IMR-90 (cell line): Measurements from ENCODE around the gene FBXW8. TPM values are rescaled to one million over a fixed set of nuclear protein-coding genes. Genes with fewer than 3 reads are reported as not detected.

Experiments
- ATAC-seq: fragments of 200-7000 bp; cut with Tn5 transposase; 2 replicates; pipeline ENCODE4 v1.9.1; 2020; ENCODE audit warnings: low read depth, mild to moderate bottlenecking, moderate library complexity
- BruUV-seq: library from RNA; stranded (reverse); fragments of 400-500 nt; replicated peaks from 2 replicates; lab custom pipeline; 2021; lab: Mats Ljungman, UMichigan
- CTCF ChIA-PET: fragments of 300-600 bp; formaldehyde crosslinking; extraction: SDS; loops from one replicate; lab custom pipeline; 2021; ENCODE audit warnings: antibody characterized with exemption; lab: Yijun Ruan, JAX
- POLR2A ChIA-PET: fragments of 300-600 bp; sonication (Branson Sonifier 250); formaldehyde crosslinking; loops from one replicate; lab custom pipeline; 2022; ENCODE audit warnings: antibody characterized with exemption; ENCODE audit not compliant: unreplicated experiment; lab: Charles Lee
- DNase-seq: peaks from one replicate; pipeline ENCODE4 v3.0.0; 2013
- H2AFZ ChIP-seq: replicated peaks from 2 replicates; pipeline ENCODE3; 2013; ENCODE audit warnings: low read length, mild to moderate bottlenecking; ENCODE audit not compliant: poor library complexity
- H2AK5ac ChIP-seq: 2 replicates; pipeline ENCODE4 v1.6.1; 2013; ENCODE audit warnings: low read depth, low read length, inconsistent platforms
- H2AK9ac ChIP-seq: replicated peaks from 2 replicates; pipeline ENCODE3; 2013; ENCODE audit warnings: mild to moderate bottlenecking, low read depth, low read length, moderate library complexity; ENCODE audit not compliant: poor library complexity
- H2BK120ac ChIP-seq: 2 replicates; pipeline ENCODE4 v1.6.1; 2013; ENCODE audit warnings: low read depth, low read length, inconsistent platforms
- H2BK15ac ChIP-seq: 3 replicates; pipeline ENCODE4 v1.6.1; 2013; ENCODE audit warnings: low read depth, low read length, inconsistent platforms
- H2BK20ac ChIP-seq: 2 replicates; pipeline ENCODE4 v1.6.1; 2013; ENCODE audit warnings: low read depth, mild to moderate bottlenecking, inconsistent platforms, low read length, moderate library complexity
- H2BK5ac ChIP-seq: 2 replicates; pipeline ENCODE4 v1.6.1; 2013; ENCODE audit warnings: mild to moderate bottlenecking, low read depth, low read length, inconsistent platforms; ENCODE audit not compliant: poor library complexity, severe bottlenecking
- H3K14ac ChIP-seq: replicated peaks from 2 replicates; pipeline ENCODE4 v1.6.1; 2013; ENCODE audit warnings: low read depth, low read length, inconsistent platforms
- H3K18ac ChIP-seq: 2 replicates; pipeline ENCODE4 v1.6.1; 2013; ENCODE audit warnings: low read depth, low read length, control low read depth
- H3K23ac ChIP-seq: 2 replicates; pipeline ENCODE4 v1.6.1; 2013; ENCODE audit warnings: low read depth, low read length, inconsistent platforms
- H3K27ac ChIP-seq: 2 replicates; pipeline ENCODE4 v1.5.1; 2013; ENCODE audit warnings: mild to moderate bottlenecking, control low read depth, low read length; ENCODE audit not compliant: insufficient read depth
- H3K27me3 ChIP-seq: 2 replicates; pipeline ENCODE4 v1.6.1; 2013; ENCODE audit warnings: low read length; ENCODE audit not compliant: control insufficient read depth, insufficient read depth
- H3K36me3 ChIP-seq: 2 replicates; pipeline ENCODE4 v1.6.1; 2013; ENCODE audit warnings: low read length, mixed read lengths; ENCODE audit not compliant: control insufficient read depth, insufficient read depth
- H3K4ac ChIP-seq: 2 replicates; pipeline ENCODE4 v1.6.1; 2013; ENCODE audit warnings: low read depth, low read length, inconsistent platforms
- H3K4me1 ChIP-seq: 2 replicates; pipeline ENCODE4 v1.6.1; 2013; ENCODE audit warnings: low read length, mixed read lengths; ENCODE audit not compliant: control insufficient read depth, insufficient read depth
- H3K4me2 ChIP-seq: 2 replicates; pipeline ENCODE4 v1.6.1; 2013; ENCODE audit warnings: low read depth, mild to moderate bottlenecking, control low read depth, low read length, moderate library complexity
- H3K4me3 ChIP-seq: 2 replicates; pipeline ENCODE4 v1.5.1; 2013; ENCODE audit warnings: low read depth, mild to moderate bottlenecking, control low read depth, low read length, moderate library complexity; ENCODE audit not compliant: insufficient read depth
- H3K56ac ChIP-seq: 2 replicates; pipeline ENCODE4 v1.6.1; 2013; ENCODE audit warnings: low read length, inconsistent platforms; ENCODE audit not compliant: insufficient read depth; ENCODE audit errors: extremely low read depth
- H3K79me1 ChIP-seq, 2 experiments: 2 replicates each; pipeline ENCODE4 v1.6.1; 2013; ENCODE audit warnings: low read length in 2 of 2, inconsistent platforms in 1 of 2, low read depth in 1 of 2
- H3K9ac ChIP-seq: 2 replicates; pipeline ENCODE4 v1.6.1; 2013; ENCODE audit warnings: low read depth, low read length, control low read depth
- H3K9me1 ChIP-seq: 2 replicates; pipeline ENCODE4 v1.6.1; 2013; ENCODE audit warnings: low read length, inconsistent platforms; ENCODE audit not compliant: insufficient read depth
- H3K9me3 ChIP-seq: 2 replicates; pipeline ENCODE4 v1.6.1; 2013; ENCODE audit warnings: low read length; ENCODE audit not compliant: control insufficient read depth, insufficient read depth
- H4K20me1 ChIP-seq: 2 replicates; pipeline ENCODE4 v1.6.1; 2013; ENCODE audit warnings: low read length, inconsistent platforms; ENCODE audit not compliant: insufficient read depth
- H4K5ac ChIP-seq: 2 replicates; pipeline ENCODE4 v1.6.1; 2013; ENCODE audit warnings: mild to moderate bottlenecking, low read depth, low read length, control low read depth
- H4K8ac ChIP-seq, 2 experiments: 2 replicates each; pipeline ENCODE4 v1.6.1; 2013; ENCODE audit warnings: low read depth in 2 of 2, low read length in 2 of 2, control low read depth in 1 of 2, inconsistent platforms in 1 of 2
- H4K91ac ChIP-seq: 2 replicates; pipeline ENCODE4 v1.6.1; 2013; ENCODE audit warnings: low read depth, low read length, inconsistent platforms; ENCODE audit not compliant: insufficient read depth
- MXI1 ChIP-seq: IDR thresholded peaks from 2 replicates; pipeline ENCODE4 v1.6.1; 2012; ENCODE audit warnings: low read depth, mild to moderate bottlenecking, low read length, moderate library complexity, borderline replicate concordance
- RCOR1 ChIP-seq: IDR thresholded peaks from 2 replicates; pipeline ENCODE4 v1.6.1; 2012; ENCODE audit warnings: mild to moderate bottlenecking, low read length, improper control_type of control experiment; ENCODE audit not compliant: insufficient replicate concordance
- WGBS, 2 experiments: methylation state at CpG; one replicate each; pipeline versions ENCODE4 v1.1.5 to v1.1.7; 2013; ENCODE audit warnings: missing lambda C conversion rate in 2 of 2; ENCODE audit not compliant: insufficient read length in 1 of 2; ENCODE audit errors: extremely low coverage in 2 of 2; 5-methylcytosine and 5-hydroxymethylcytosine counted together
- dilution Hi-C: fragments of 300-500 bp; cut with HindIII; formaldehyde crosslinking; loops from one replicate; pipeline ENCODE4 v1.14.3; 2018; ENCODE audit warnings: low sequenced_read_pairs; ENCODE audit not compliant: unreplicated experiment
- in situ Hi-C: fragments of 300-500 bp; cut with MboI; formaldehyde crosslinking; loops from 3 replicates; pipeline ENCODE4 v1.14.3; 2019; ENCODE audit warnings: low sequenced_read_pairs, inconsistent platforms, mixed read lengths
- intact Hi-C: fragments of 100-400 bp; cut with micrococcal nuclease; formaldehyde crosslinking; loops from 2 replicates; pipeline ENCODE4 v1.10.0; 2022
- polyA plus RNA-seq, 3 experiments: library from polyadenylated mRNA; depleted of rRNA; stranded (reverse); fragments of >200 nt; gene quantifications; 2 replicates each; pipeline ENCODE4 v1.2.3, GENCODE V29; 2012; ENCODE audit warnings: low replicate concordance in 1 of 3
- total RNA-seq: library from RNA; depleted of rRNA; stranded (reverse); fragments of >200 nt; gene quantifications from 2 replicates; pipeline ENCODE4 v1.2.3, GENCODE V29; 2012

The FBXW8 gene
- total and polyA plus RNA-seq, 2 of the 4 experiments (the other 2 are of a cell fraction), result 20.3 to 25.8 TPM

DNA sequence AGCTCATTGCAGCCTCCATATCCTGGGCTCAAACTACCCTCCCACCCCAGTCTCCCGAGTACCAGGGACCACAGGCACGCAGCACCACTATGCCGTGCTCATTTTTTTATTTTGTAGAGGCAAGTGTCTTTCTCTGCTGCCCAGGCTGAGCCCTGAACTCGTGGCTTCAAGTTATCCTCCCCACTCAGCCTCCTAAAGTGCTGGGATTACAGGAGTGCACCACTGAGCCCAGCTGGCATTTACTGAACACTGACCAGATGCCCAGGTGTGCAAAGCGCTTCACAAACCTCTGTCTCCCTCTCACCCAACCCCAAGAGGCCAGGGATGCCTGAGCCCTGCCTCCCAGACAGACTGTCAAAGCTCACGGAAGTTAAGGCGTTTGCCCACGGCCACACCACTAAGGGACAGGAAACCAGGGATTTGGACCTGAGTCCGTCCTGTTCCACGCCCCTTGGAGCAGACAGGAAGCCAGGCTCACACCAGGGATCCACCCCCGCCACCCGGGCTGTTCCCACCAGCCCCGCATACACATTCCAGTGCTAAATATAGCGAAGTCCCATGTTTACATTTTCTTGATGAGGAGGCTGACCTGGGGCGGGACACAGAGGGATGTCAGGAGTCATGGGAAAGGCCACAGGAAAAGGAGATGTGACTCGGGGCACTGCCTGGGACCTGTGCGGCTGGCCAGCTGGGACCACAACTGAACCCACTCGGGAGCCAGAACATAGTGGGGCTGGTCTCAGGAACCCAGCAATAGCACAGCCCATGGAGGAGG is 137.2 kb downstream of the FBXW8 start:
- intact Hi-C loops (no loop called here), in situ Hi-C loops (loop anchor here (25.0 kb wide), 1 partner anchor 789 kb away; no protein-coding TSS in a partner anchor), dilution Hi-C loops (no loop called here)
- Histone ChIP-seq H3K9me1 (peaks cover 16% of the 10 kb centered on the region), H4K20me1 (no peaks in the 10 kb centered on the region), H2BK120ac (peak overlapping the region; percentile 82), H3K79me1 (no peaks in the 10 kb centered on the region), H3K4me1 (peaks cover 7% of the 10 kb centered on the region), H3K18ac (peak overlapping the region; percentile 7; the same call in 1 of the 2 replicates), H3K14ac (peak overlapping the region; percentile 59; the same call in 1 of the 2 replicates), H3K27ac (no peak overlapping the region), H3K36me3 (no peaks in the 10 kb centered on the region), H3K23ac (peak overlapping the region; percentile 76), H3K4me2 (no peak overlapping the region), H3K27me3 (peaks cover 17% of the 10 kb centered on the region; the same call in 1 of the 2 replicates), H3K4me3 (no peak overlapping the region), H2AK5ac (peak overlapping the region; percentile 78; the same call in 1 of the 2 replicates), H3K9me3 (no peaks in the 10 kb centered on the region), H3K9ac (no peak overlapping the region), H2BK20ac (peak overlapping the region; percentile 79; the same call in 1 of the 2 replicates), H2BK5ac (no peak overlapping the region), H2BK15ac (peak overlapping the region; percentile 70; the same call in 1 of the 3 replicates), H4K8ac (peak overlapping the region; percentile 39 to 64; a peak in 2 of 4 replicates), H2AK9ac (peak overlapping the region; percentile 47), H2AFZ (peak overlapping the region; percentile 95), H3K4ac (peak overlapping the region; percentile 91), H4K5ac (no peak overlapping the region), H3K56ac (no peak overlapping the region), H4K91ac (peak overlapping the region; percentile 71)
- peak; percentile 61 for DNase-seq
- BruUV-seq, result no TSS peak
- no peak for TF ChIP-seq MXI1
- TF ChIP-seq RCOR1, result peak; percentile 29
- CTCF ChIA-PET, result no interaction called here
- POLR2A ChIA-PET, result no interaction called here
- ATAC-seq, result peak; percentile 69
- 18% methylated on average over 3 of the region's 18 CpGs; no CpG with 5 or more reads in 1 of the 2 experiments for WGBS, 2 experiments
